Activated T-cell treated with anti-CD3 and anti-CD28 coated beads, Interleukin-2, amount 50 U/mL, for 72 hours (primary cell): ENCODE data around the gene LGR6. TPM values are rescaled to one million over a fixed set of nuclear protein-coding genes. Genes with fewer than 3 reads are reported as not detected.
A peak's percentile ranks its signal among the peaks of the same experiment; 100 is the strongest.
"Not testable (repeated sequence)": the region's sequence is repeated elsewhere in the genome, so short reads cannot be mapped to it uniquely, and the experiment has no call there.

Experiments
- ATAC-seq, 2 donors: fragments of 150-1000 bp; cut with Tn5 transposase; replicated peaks in 1 of 2; 2 replicates each; pipeline ENCODE4 v1.10.0; 2021; ENCODE audit warnings: moderate library complexity in 2 of 2, mild to moderate bottlenecking in 1 of 2
- DNase-seq, 2 donors: peaks; one replicate each; pipeline ENCODE4 v3.0.0; 2021 to 2022; ENCODE audit warnings: mixed read lengths in 1 of 2
- H3K27ac Mint-ChIP-seq: one replicate; pipeline ENCODE4 v1.8.0; 2022; ENCODE audit warnings: mild to moderate bottlenecking, moderate library complexity, mixed read lengths
- H3K27me3 Mint-ChIP-seq: one replicate; pipeline ENCODE4 v1.8.0; 2022; ENCODE audit warnings: low read depth, mixed read lengths
- H3K36me3 Mint-ChIP-seq, 2 donors: one replicate each; pipeline ENCODE4 v1.8.0; 2022; ENCODE audit warnings: mixed read lengths in 2 of 2, mild to moderate bottlenecking in 1 of 2; ENCODE audit not compliant: insufficient read depth in 2 of 2
- H3K4me1 Mint-ChIP-seq: one replicate; pipeline ENCODE4 v1.8.0; 2022; ENCODE audit warnings: low read depth, mixed read lengths
- H3K4me3 Mint-ChIP-seq, 2 donors: one replicate each; pipeline ENCODE4 v1.8.0; 2022; ENCODE audit warnings: mild to moderate bottlenecking in 2 of 2, mixed read lengths in 2 of 2, moderate library complexity in 2 of 2
- H3K9me3 Mint-ChIP-seq, 2 donors: one replicate each; pipeline ENCODE4 v1.8.0; 2022; ENCODE audit warnings: mixed read lengths in 2 of 2
- total RNA-seq, 2 donors: library from RNA; stranded (reverse); gene quantifications; one replicate each; pipeline ENCODE4 v1.2.3, GENCODE V29; 2022

The LGR6 gene
- total RNA-seq, 2 donors from 2014 or later, result 0.22 to 0.69 TPM

DNA sequence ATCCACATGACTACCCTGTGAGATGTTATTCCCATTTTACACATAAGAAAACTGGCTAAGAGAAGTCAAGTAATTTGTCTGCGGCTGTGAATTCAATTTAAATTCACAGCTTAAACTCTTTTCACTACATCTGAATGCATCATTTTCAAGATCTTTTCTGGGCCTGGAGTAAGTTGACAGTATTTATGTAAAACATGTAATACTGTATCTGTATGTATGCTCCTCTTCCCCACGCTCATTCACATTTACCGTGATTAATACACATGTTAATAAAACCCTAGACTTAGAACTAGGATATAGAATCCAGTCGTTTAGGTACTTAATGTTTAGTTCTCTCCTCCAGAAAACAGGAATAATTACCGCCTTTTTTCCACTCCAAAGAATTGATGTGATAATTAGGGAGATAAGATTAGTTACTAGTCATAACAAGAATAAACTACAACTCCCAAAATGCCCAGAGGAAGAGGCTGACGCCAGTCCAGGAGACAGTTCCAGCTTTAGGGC lies 154.5 kb downstream of the LGR6 start:
- ATAC-seq, result no peak
- no peaks in the 10 kb centered on the region for H3K27me3 Mint-ChIP-seq
- peak overlapping the region; percentile 89 to 97 for H3K4me3 Mint-ChIP-seq
- H3K27ac Mint-ChIP-seq, result peak overlapping the region; percentile 97
- no peak for DNase-seq
- peaks cover 37% of the 10 kb centered on the region for H3K4me1 Mint-ChIP-seq
- H3K9me3 Mint-ChIP-seq, result no peaks in the 10 kb centered on the region
- peaks cover 1 to 3% of the 10 kb centered on the region in 2 donors for H3K36me3 Mint-ChIP-seq

GRCh38 chr1:202348509-202349205 lies 155.1 kb downstream of the LGR6 start, which contains the start of gene PPP1R12B:
TSS of gene PPP1R12B (plus strand) at chr1:202348699. CDS start at chr1:202348852, 153 bp downstream.
- Mint-ChIP-seq H3K36me3 (peaks cover 1 to 3% of the 10 kb centered on the region in 2 donors), H3K27ac (peak within 1 kb of the TSS; percentile 97), H3K27me3 (no peaks in the 10 kb centered on the region), H3K9me3 (no peaks in the 10 kb centered on the region), H3K4me1 (peaks cover 37% of the 10 kb centered on the region), H3K4me3 (peak within 1 kb of the TSS; percentile 89 to 97)
- DNase-seq (peak; percentile 95 to 97), ATAC-seq (peak; percentile 99)

DNA sequence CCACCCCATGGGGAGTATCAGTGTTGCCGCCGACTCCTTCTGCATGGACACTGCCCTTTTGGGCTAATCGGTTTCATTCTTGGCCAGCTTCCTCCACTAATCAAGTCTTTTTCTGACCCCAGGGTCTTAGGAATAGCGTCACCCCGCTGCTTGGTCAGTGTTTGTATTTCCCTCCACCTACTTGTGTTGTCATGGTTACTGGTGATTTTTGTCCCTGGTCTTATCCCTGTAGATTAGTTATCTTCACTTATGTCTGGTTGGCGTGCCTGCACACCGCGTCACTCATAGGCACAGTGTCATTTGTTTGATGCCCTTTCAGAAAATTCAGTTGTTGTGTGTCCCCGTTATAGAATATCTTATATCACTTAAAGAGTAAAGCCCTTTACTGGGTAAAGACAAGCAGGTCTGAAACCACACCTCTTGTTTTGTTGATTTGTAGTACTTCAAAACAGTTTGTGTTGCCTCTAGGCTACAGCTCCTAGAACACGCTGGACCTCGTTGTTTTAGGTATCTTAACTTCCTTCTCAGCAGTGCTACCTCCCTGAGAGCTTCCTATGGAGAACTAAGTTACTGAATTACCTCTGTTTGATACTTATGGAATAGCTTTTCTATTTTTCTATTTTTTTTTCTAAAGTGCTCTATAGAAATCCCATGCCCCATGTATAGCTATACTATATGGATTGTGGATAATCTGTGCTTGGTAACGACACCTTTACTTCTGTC lies 155.8 kb downstream of the LGR6 start:
- Mint-ChIP-seq H3K27me3 (no peaks in the 10 kb centered on the region), H3K27ac (peak overlapping the region; percentile 22), H3K36me3 (peaks cover 1 to 3% of the 10 kb centered on the region in 2 donors), H3K4me1 (peaks cover 37% of the 10 kb centered on the region), H3K4me3 (peak overlapping the region; percentile 89 to 97), H3K9me3 (no peaks in the 10 kb centered on the region)
- ATAC-seq, result no peak
- DNase-seq, result no peak

DNA sequence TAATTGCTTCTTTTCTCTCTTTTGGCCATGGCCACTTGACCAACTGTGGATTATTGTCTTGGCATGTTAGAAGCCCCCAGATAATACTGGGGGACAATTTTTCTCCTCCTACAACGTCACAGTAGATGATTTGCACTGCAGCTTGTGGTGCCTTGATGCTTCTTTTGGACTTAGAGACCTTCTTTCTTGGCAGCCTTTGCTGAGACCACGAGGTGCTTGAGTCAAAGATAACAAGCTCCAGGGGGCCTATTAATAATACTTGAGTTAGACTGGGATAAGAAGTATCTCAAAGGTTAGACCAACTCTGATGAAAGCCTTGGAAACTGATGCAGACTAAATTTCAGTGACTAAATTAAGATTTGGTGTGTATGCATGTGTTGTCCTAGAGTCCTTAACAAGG lies 158.1 kb downstream of the LGR6 start:
- H3K4me3 Mint-ChIP-seq, result no peak overlapping the region
- H3K4me1 Mint-ChIP-seq, result peaks cover 37% of the 10 kb centered on the region
- no peak overlapping the region for H3K27ac Mint-ChIP-seq
- DNase-seq (no peak), ATAC-seq (no peak)
- H3K9me3 Mint-ChIP-seq, result no peaks in the 10 kb centered on the region
- peaks cover 1 to 3% of the 10 kb centered on the region in 2 donors for H3K36me3 Mint-ChIP-seq
- no peaks in the 10 kb centered on the region for H3K27me3 Mint-ChIP-seq

DNA sequence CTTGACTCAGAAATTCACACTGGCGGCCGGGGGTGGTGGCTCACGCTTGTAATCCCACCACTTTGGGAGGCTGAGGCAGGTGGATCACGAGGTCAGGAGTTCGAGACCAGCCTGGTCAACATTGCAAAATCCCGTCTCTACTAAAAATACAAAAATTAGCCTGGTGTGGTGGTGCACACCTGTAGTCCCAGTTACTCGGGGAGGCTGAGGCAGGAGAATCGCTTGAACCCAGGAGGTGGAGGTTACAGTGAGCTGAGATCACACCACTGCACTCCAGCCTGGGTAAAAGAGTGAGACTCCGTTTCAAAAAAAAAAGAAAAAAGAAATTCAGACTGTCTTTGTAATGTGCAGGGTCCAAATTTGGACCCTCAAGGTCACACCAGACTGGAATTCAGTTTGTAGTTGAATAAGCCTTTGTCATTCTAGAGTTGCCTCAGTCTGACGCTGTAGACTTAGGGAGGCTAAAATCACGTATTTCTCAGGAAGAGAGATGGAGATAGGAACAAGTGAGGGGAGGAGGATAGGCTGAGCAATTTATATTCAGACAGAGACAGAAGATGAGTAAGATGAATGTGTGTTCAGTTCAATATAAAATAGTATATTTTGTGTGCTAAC lies 159.1 kb downstream of the LGR6 start:
- peaks cover 31% of the 10 kb centered on the region for H3K4me1 Mint-ChIP-seq
- not testable (repeated sequence) for H3K27ac Mint-ChIP-seq, H3K36me3 Mint-ChIP-seq, H3K9me3 Mint-ChIP-seq, H3K4me3 Mint-ChIP-seq, ATAC-seq, H3K27me3 Mint-ChIP-seq, DNase-seq

GRCh38 chr1:202355944-202356553 lies 162.4 kb downstream of the LGR6 start:
- DNase-seq (no peak), ATAC-seq (no peak)
- no peaks in the 10 kb centered on the region for H3K27me3 Mint-ChIP-seq
- no peak overlapping the region for H3K4me3 Mint-ChIP-seq
- H3K36me3 Mint-ChIP-seq, result no peaks in the 10 kb centered on the region
- no peaks in the 10 kb centered on the region for H3K9me3 Mint-ChIP-seq
- peaks cover 10% of the 10 kb centered on the region for H3K4me1 Mint-ChIP-seq
- H3K27ac Mint-ChIP-seq, result no peak overlapping the region

DNA sequence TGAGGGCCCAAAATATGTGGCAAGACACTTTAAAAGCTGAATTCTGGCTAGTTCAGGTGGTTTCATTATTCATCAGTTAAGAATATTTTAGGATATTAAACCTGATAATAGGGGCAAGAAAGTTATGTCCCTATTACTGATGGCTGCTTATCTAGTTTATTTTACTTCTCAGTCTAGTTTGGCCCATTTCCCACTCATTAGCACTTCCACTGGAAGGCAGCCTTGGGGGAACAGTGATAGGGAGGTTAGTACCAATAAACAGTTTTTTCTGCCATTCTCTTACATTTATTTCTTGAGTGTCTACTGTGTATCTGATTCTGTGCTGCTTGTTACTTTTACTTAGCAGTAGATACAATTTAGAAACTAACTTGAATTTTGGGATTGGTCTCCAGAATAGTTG lies 163.9 kb downstream of the LGR6 start:
- Mint-ChIP-seq H3K4me3 (no peak overlapping the region), H3K9me3 (no peaks in the 10 kb centered on the region), H3K36me3 (no peaks in the 10 kb centered on the region), H3K27me3 (no peaks in the 10 kb centered on the region), H3K4me1 (peaks cover 16% of the 10 kb centered on the region), H3K27ac (no peak overlapping the region)
- ATAC-seq (no peak), DNase-seq (no peak)

- no peaks in the 10 kb centered on the region for H3K36me3 Mint-ChIP-seq
- H3K4me3 Mint-ChIP-seq, result no peak overlapping the region
- DNase-seq, result no peak
- H3K27ac Mint-ChIP-seq, result no peak overlapping the region
- no peak for ATAC-seq
- H3K27me3 Mint-ChIP-seq, result no peaks in the 10 kb centered on the region
- peaks cover 6% of the 10 kb centered on the region for H3K4me1 Mint-ChIP-seq
- no peaks in the 10 kb centered on the region for H3K9me3 Mint-ChIP-seq
Measured at GRCh38 chr1:202361224-202361623, 167.6 kb downstream of the LGR6 start.

DNA sequence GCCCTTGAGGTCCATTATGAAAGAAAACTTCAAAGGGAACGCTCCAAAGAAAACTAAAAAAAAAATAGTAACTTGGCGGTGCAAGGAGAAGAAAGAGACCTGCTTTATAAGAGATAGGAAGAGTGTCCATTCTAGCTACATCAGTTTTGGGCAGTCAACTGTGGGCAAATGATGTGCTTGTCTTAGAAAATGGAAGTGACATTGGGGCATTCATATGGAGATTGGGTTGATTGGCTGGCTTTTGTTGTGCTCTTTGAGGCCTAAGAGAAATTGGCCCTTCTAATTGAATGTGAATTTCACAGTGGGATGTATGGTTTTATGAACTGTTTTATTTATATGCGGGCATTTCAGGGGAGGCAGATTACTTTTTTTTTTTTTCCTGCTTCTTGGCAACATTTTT lies 168.1 kb downstream of the LGR6 start:
- no peak overlapping the region for H3K27ac Mint-ChIP-seq
- peaks cover 6% of the 10 kb centered on the region for H3K4me1 Mint-ChIP-seq
- no peaks in the 10 kb centered on the region for H3K9me3 Mint-ChIP-seq
- DNase-seq (no peak), ATAC-seq (no peak)
- no peaks in the 10 kb centered on the region for H3K27me3 Mint-ChIP-seq
- H3K36me3 Mint-ChIP-seq, result no peaks in the 10 kb centered on the region
- no peak overlapping the region for H3K4me3 Mint-ChIP-seq

DNA sequence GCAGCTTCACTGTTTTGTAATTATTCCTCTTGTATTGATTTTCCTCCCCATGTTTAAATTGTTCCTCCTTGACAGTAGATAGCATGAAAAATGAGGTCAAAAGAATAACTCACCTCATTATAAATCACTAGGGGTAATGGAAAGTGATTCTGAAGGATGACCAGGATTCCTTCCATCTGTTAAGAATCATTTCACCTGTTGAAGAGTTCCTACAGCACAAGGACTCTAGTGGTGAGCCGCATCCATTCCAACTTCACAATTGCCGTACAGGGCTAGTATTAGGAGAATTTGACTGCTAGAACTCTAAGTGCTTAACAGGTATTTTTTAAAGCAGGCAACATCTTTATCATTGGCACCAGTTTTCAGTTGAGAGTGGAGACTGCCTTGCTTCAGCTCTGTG lies 168.6 kb downstream of the LGR6 start:
- DNase-seq, result no peak
- Mint-ChIP-seq H3K27ac (no peak overlapping the region), H3K4me3 (no peak overlapping the region), H3K9me3 (no peaks in the 10 kb centered on the region), H3K4me1 (peaks cover 6% of the 10 kb centered on the region), H3K27me3 (no peaks in the 10 kb centered on the region), H3K36me3 (no peaks in the 10 kb centered on the region)
- no peak for ATAC-seq

DNA sequence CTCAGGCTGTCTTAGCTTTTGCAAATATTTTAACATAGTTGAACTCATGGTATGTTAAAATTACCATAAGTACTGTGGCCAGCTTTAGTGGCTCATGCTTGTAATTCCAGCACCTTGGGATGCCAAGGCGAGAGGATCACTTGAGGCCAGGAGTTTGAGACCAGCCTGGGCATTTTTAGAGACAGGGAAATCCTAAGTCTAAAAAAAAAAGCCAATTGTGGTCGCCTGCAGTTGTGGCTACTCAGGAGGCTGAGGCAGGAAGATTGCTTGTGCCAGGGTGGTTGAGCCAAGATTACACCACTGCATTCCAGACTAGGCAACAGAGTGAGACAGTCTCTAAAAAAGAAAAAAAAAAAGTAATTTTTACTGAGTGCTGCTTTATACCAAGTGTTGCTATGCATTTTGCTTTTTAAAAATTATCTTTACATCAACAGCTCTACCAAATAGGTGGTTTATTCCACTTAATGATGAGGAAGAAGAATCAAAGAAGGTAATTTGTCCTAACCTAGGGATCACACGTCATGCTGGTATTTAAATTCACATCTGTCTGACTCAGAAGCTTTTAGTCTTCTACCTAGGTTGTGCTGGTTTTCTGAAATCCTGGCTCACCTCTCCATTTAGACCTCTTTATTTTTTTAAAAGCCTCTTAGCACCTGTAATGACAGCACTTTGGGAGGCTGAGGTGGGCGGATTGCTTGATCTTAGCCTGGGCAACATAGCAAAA lies 171.7 kb downstream of the LGR6 start:
- ATAC-seq (no peak), DNase-seq (no peak)
- H3K27me3 Mint-ChIP-seq, result no peaks in the 10 kb centered on the region
- H3K4me3 Mint-ChIP-seq, result no peak overlapping the region
- H3K9me3 Mint-ChIP-seq, result no peaks in the 10 kb centered on the region
- no peaks in the 10 kb centered on the region for H3K36me3 Mint-ChIP-seq
- no peak overlapping the region for H3K27ac Mint-ChIP-seq
- H3K4me1 Mint-ChIP-seq, result peaks cover 6% of the 10 kb centered on the region

DNA sequence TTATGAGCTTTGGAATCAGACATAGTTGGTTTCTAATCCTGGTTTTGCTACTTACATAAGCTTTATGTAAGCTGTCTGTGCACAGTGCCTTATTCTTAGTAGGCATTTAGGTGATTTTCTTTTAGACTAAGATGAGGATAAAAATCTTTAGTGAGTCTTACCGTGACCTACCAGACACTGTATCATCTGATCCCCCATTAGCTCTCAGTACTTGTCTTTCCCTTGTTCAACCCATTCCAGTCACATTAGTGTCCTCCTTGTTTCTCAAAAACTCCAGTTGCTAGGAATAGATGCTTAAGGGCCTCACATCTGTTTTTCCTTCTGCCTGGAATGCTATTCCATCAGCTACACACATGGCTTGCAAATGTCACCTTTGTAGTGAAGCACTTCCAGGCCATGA lies 173.7 kb downstream of the LGR6 start:
- no peaks in the 10 kb centered on the region for H3K9me3 Mint-ChIP-seq
- no peak overlapping the region for H3K4me3 Mint-ChIP-seq
- H3K27me3 Mint-ChIP-seq, result no peaks in the 10 kb centered on the region
- no peak for DNase-seq
- no peaks in the 10 kb centered on the region for H3K4me1 Mint-ChIP-seq
- no peaks in the 10 kb centered on the region for H3K36me3 Mint-ChIP-seq
- no peak overlapping the region for H3K27ac Mint-ChIP-seq
- ATAC-seq, result no peak
